ENCODE results near the gene VSIG8.

DNA sequence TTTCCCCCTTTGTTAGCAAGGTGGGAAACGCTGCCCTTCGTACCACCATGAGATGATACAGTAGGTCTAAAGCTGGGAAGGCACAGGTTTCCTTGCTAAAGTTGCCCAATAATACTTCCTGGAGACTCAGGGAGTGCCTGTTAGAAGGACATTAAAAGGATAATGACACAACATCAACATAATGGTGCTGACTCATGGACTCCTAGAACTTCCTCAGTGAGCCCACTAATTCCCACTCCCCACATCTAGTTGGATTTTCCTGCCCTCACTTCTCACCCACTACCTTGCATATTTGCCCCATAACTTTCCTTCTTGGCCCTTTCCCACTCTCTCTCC is 20.0 kb upstream of the VSIG8 start:
- no peak for TF ChIP-seq CTCF (IDR thresholded peaks at IDR 0.05)
- TF ChIP-seq POLR2A (IDR thresholded peaks at IDR 0.05), result no peak
